PFSK-1 (cell line): ENCODE data around the gene PTP4A2.

ENCODE experiments used
- POLR2AphosphoS5 ChIP-seq: IDR thresholded peaks from 2 replicates; pipeline ENCODE4 v1.6.1; 2012; ENCODE audit warnings: low read depth, mild to moderate bottlenecking, control low read depth, low read length, moderate library complexity
- REST ChIP-seq, 2 experiments: IDR thresholded peaks; 2 replicates each; pipeline versions ENCODE4 v1.6.1 to v1.8.0; 2011 to 2012; ENCODE audit warnings: low read depth in 2 of 2, low read length in 2 of 2, control low read depth in 1 of 2, inconsistent platforms in 1 of 2, mild to moderate bottlenecking in 1 of 2, moderate library complexity in 1 of 2; ENCODE audit not compliant: insufficient read depth in 1 of 2
- TAF1 ChIP-seq: IDR thresholded peaks from 2 replicates; pipeline ENCODE4 v1.6.1; 2012; ENCODE audit warnings: low read length, control low read depth, borderline replicate concordance; ENCODE audit not compliant: insufficient read depth

GRCh38 chr1:31936981-31937299 is 1.2 kb downstream of the PTP4A2 start:
- TF ChIP-seq REST (IDR thresholded peaks at IDR 0.05; ENCODE audit: insufficient read depth in 1 of 2, low read depth in 2 of 2, low read length in 2 of 2) (no peak), POLR2AphosphoS5 (no peak), TAF1 (no peak)
